GM21381 (cell line): Measurements from ENCODE around the gene AMZ1.
"Not testable (repeated sequence)": the region's sequence is repeated elsewhere in the genome, so short reads cannot be mapped to it uniquely, and the experiment has no call there.

ENCODE experiments used
- ATAC-seq: cut with Tn5 transposase; IDR thresholded peaks from one replicate; pipeline ENCODE4 v1.9.1; 2021; ENCODE audit warnings: mild to moderate bottlenecking, moderate library complexity; ENCODE audit not compliant: unreplicated experiment

The AMZ1 gene

DNA sequence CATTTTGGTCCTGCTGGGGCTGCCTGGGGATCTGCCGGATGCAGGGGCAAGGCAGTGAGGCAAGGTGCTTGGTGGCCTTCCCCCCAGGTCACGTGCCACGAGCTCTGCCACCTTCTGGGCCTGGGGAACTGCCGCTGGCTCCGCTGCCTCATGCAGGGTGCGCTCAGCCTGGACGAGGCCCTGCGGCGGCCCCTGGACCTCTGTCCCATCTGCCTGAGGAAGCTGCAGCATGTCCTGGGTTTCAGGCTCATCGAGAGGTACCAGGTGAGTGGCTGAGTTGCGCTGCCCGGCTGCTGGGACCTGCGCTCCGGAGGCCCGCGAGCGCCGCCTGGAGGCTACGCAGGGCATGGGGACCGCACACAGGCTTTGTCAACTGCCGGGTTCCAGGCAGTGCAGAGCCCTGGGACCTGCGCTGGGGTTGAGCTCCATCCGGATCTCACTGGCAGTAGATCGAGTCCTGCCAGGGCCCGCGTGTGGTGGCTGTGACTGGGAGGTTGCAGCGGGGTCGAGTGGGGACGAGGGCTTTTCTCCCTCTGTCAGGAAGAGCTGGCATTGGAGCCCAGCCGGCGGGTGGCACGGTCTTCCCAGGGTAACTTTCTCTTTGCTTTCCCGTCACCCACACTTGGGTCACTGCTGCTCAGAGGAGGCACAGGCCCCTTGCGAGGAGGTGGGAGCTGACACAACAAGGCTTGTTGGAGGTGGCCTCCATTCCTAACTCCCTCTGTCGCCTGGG, 21.7 kb downstream of the AMZ1 start:
- peak; percentile 76 for ATAC-seq

DNA sequence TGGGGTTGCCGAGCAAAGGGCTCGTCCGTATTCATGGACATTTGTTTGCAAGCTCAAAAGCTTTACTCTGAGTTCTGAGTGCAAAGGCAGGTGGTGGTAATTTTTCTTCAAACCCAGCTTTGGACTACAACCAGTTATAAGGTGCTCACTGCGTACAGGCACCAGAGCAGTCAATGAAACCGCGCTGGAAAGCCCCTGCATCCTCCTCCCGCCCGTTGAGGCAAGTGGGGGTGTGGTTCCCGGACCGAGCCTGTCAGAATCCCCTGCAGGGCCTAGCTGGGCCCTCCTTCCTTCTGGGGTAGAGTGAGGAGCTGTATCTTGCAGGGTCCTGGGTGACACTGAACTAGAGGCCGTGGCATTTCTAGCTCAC, 22.3 kb downstream of the AMZ1 start:
- ATAC-seq, result peak; percentile 42

DNA sequence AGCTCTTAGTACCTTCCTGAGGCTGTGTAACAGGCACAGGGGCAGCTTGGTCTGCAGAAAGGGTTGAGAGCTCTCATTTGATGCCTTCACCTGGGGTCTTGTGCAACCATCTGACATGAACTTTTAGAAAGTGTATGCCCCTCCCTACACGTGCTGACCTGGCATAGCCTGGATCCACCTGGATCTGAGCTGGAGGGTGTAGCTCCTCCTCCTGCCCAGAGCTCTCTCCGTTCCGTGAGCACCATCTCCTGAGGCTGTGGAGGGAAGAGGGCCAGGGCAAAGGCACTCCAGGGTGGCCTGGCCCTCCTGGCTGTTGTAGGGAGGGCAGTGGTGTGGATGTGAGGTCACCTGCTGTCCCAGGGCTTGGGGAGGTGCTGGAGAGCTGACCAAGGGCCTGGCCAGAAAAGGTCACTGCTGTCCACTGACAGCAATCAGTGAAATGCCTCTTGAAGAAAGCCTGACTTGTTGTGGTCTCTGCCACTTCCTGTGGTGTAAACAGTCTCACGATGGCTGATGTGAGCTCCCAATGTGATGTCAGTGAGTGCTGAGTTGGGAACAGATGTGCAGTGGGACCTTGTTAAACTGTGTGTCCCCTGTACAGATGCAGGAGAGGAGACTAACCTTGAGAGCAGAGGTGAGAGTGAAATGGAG, 23.0 kb downstream of the AMZ1 start:
- peak; percentile 37 for ATAC-seq

DNA sequence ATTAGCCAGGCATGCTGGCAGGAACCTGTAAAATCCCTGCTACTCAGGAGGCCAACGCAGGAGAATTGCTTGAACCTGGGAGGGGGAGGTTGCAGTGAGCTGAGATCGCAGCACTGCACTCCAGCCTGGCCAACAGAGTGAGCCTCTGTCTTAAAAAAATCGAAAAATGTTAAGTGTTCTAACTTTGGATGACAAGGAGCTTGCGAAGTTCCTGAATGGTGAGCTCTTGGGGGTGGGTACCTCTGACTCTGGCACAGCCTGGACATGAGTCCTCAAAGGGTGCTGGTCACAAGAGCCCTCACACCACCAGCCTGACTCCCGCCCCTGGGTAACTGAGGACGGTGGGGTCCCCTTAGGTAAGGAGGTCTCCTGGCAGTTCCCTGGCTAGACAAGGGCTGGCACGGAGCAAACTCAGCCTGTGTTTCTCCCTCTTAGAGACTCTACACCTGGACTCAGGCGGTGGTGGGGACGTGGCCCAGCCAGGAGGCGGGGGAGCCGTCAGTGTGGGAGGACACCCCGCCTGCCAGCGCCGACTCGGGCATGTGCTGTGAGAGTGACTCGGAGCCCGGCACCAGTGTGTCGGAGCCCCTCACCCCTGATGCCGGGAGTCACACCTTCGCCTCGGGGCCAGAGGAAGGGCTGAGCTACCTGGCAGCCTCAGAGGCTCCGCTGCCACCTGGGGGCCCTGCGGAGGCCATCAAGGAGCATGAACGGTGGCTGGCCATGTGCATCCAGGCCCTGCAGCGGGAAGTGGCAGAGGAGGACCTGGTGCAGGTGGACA, 24.1 kb downstream of the AMZ1 start:
- no peak for ATAC-seq

DNA sequence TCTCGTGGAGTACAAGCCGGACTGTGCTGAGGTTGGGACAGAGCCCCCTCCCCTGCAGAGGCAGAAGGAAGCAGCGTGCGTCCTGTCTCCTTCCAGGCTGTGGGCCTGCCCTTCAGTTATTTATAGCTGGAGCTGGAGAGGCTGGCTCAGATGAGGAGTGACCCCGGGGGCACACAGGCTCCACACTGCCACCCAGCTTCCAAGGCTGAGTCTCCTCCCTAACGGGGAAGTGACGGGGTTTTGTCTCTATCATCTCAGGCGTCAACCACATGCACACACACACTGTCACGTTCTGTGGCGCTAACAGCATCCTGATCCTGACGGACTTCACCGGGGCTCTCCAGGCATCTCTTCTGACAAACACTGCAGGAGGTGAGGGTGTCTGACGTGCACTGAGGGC, 25.4 kb downstream of the AMZ1 start:
- ATAC-seq, result no peak

DNA sequence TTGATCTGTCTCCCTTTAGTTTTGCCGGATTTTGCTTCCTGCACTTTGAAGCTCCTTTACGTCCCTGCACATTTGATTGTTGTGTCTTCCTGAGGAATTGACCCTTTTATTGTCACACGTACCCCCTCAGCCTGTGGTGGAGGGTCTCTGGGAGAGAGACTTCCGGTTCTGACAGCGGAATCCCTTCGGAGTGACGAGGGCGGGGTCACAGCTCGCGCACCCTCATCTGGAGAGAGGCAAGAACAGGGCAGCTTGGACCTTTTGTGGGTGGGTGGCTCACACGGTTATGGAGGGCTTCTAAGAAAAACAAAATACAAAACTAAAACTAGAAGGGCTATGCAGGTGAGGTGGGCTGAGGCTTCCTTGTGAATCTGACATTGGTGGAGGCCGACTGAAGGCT, 26.0 kb downstream of the AMZ1 start:
- ATAC-seq, result no peak

DNA sequence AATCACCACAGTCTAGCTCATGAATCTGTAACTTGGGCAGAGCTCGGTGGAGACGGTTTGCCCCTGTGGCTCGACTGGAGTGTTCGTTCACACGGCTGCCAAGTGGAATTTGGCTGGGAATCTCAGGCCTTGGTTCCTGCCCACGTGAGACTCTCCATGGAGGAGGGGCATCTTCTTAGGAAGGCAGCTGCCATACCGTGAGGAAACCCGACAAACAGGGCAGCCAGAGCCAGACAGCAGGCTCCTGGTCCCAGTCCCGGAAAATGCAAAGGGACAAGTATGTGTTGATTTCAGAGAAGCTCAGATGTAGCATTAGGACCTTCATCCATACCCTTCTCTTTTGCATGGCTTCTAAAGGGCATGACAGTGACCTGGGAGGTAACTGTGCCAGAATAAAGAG, 26.6 kb downstream of the AMZ1 start:
- no peak for ATAC-seq

DNA sequence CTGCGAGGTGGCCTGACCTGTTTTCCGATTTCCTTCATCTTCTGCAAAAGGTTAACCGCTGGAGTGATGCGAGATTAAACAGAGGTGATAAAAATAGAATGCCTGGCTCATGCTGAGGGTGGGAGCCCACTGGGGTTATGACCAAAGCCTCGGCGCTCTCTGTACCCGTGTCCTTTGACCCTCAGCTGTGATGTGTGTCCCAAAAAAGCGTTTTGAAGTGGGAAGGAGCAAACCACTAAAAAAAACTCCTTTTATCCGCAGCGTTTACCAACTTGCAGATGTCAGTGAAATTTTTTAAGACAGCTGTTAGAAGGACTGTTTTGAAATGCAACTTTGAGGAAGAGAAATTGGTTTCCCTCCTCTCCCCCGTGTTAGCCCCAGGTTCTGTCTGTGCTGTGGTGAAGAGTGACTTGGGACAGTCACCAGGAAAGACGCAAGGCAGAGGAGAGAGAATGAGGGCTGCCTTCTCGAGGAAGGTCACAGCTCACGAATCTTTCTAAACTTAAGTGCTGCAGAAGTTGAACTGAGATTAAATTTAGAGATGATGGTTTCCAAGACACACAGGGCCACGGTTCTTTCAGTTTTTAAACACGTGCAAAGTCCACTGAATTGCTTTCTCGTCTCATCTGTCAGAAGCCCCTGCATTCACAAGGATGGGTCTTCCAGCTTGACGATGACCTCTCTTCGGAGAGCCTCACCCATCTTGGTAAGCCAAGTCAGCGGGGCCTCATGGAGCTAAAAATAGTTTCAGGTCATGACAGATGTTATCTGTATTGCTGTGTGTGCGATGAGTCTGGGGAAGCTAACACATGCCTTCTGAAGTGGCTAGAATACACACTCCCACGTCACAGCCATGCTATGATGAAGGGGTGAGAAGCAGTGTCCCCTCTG, 27.6 kb downstream of the AMZ1 start:
- no peak for ATAC-seq

DNA sequence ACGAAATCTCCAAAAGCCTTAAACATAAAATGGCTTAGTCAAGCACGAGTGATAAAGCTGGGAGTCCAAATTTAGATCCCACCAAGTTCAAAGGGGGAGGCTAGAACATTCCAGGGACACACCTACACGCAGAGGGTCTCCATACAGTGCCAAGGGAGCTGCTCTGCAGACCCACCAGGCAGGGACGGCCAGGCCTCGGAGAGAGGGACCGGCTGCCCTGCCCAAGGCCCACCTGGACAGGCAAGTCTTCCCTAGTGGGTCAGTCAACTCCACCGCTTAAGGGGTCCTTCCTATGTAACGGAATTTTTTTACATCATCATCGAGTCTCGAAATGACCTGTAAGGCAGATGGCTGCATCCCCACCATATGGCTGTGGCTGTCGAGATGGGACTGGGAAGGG, 28.5 kb downstream of the AMZ1 start:
- no peak for ATAC-seq

DNA sequence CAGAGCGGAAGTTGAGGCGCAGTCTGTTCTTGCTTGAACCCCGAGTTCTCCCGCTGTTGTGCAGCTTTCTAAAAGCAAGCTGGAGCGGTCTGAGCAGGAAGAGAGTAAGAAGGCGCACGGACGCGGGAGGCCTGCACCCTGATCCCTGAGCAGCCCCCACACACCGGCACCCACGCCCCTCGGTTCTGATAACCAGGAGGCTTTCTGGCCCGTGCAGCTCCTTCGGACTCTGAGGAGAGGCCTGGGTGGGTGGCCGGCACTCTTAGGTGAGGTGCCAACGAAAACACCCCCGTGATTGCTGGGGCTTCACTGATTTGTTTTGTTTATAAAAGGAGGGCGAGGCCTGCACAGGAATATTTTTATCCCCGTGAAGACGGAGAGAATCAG, 28.9 kb downstream of the AMZ1 start:
- no peak for ATAC-seq

DNA sequence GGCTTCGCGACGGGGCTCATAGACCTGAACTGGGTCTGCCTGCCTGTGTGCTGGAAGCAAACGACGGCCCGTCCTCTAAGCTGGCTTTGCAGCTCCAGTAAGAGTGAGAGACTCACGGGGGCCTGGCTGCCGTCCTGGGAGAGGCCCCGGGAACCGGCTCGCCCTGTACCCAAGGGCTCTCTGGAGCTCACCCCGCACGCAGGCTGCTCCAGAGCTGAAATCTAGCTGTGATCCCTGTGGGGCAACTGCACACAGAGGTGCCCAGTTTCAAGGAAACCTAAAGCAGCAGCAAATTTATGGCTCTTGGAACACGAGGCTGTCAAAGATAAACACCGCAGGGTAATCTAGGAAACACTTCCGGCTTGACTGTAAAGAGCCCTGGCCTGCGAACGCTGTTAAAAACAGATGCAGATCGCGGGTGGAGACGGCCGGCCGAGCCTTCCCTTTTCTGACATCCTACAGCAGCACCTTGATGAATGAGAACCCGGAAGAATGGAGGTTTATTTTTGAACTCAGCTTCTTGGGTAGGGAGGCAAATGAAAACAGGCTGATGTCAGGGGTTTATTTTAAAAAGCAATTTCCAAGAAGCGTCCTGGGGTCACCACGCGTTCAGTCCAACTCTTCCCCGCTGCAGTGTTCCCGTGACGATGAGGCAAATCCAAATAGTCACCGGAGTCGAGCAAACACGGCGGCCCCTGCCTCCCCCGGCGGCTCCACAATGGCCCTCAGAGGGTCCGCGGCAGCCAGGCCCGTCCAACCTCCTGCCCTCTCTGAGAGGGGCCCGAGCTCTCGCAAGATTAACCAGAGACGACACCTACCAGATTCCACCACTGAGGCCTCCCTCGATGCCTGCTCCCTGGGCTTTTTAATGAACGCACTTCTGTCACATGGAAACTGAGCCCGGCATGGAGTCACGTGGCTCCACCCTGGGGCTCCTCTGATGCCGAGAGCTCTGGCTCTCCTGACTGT, 29.6 kb downstream of the AMZ1 start:
- ATAC-seq, result no peak

DNA sequence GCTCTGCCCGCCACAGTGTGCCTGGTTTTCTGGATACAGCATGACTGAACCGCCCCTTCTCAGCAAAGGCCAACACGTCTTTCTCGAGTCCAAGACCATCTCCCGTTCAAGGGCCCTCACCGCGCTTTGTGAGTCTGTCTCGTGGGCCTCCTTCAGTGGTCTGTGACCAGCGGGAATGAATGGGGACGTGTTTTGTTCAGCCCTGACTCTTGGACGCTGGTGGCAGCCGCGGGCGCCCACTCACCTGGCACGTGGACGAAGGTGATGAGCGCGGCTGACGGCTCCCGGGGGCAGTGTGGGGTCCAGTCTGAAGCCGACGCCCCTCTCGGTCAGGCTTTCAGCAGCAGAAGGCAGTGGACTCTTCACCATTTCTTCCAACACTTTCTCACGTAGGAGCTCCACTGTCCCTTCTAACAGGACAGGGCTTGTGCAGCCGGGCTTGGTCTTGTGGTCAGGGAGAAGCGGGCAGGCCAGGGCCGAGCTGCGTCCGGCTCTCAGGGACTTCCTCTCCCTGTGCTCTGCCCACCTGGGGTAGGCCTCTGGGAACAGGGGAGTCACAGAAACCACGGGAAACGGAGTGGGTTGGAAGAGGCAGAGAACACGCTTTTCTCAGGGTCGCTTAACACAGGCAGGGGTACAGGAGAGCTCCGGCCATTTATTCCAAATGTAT, 30.4 kb downstream of the AMZ1 start:
- no peak for ATAC-seq

DNA sequence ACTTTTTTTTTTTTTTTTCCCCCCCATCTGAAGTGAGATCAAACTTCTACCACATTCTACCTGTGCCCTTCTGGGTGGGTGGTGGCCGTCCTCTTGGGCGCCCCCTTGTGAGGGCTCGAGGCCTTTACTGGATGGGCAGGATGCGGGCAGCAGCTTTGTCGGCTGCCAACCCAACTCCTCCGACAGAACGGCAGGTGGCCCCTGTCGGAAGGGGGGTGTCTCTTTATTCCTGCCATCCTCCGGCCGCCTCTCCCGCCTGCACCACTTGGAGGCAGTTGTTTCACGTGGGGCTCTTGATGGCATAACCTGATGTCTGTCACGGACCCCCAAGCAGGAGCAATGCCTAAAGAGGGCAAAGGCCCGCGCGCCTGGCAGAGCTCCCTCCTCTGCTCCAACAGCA, 31.0 kb downstream of the AMZ1 start:
- no peak for ATAC-seq

DNA sequence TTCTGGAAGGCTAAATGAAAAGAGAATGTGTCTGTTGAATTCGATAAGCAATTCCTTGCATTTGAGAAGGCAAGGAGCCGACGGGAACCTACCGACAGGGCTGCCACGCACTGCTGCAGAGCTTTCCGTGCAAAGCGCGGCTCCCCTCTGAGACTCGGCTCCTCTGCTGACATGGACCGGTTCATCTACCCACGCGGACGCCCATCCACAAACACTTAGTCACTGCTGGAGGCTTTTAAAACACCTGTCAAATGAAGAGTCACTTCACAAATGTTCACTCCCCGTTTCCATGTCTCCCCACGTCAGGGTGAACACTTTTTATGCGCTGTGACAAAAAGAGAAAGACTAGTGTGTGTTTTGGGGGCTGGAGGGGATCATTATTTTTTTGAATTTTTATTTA, 32.0 kb downstream of the AMZ1 start:
- ATAC-seq, result no peak

DNA sequence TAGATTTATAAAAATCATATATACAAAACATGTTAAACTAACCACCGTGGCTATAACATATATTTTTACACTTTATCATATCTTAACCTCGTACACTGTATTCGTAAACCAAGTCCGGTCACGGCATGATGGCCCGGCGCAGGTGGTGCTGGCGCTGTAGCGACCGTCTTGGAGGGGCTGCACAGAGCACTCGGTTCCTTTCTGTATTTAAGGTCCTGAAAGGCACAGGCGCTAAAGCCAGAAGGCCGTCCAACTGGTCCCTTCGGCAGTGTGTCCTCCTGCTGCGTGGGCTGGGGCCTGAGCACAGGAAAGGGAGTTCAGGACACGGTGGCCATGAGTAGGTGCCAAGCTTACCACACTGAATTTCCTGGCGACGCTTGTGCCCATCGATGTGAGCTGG, 33.8 kb downstream of the AMZ1 start:
- no peak for ATAC-seq

DNA sequence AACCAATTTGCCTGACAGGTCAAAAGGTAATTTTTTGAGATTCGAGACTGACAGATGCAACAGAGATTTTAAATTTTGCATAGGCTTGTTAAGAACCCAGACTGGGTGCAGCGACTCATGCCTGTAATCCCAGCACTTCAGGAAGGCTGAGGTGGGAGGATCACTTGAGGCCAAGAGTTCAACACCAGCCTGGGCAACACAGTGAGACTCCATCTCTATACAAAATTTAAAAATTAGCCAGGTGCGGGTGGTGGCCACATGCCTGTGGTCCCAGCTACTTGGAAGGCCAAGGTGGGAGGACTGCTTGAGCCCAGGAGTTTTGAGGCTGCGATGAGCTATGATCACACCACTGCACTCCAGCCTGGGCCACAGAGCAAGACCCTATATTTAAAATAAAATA, 34.6 kb downstream of the AMZ1 start:
- no peak for ATAC-seq

DNA sequence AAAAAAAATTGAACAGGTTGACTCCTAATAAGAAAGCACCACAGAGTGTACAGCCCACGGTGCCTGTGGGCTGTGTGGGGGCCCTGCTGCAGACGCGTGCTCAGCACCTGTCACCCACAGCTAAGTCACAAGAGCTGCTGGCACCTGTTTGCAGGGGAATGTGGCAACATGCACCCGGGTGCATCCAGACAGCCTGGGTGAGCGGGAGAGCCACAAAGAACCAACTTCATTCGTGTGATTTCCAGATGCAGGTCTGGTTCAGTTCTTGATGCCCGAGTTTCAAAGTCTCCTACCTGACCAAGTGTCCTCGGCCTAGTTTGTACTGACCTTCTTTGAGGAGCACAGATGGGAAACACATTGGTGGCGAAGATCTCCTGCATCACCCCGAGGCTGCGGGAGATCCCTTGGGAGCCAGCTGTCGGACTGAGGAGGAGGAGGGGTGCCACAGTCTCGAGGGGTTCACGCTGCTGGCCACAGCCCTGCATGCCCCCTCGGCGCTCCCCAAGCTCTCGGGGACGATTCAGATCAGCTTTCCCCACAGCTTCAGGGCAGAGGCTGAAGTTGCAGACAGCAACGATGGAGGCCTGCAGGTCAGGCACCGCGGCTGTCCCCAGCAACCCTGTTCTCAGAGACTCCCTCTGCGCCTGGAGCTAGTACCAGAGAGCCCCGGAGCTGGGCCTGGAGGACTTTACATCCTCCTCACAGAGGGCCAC, 35.3 kb downstream of the AMZ1 start:
- no peak for ATAC-seq

DNA sequence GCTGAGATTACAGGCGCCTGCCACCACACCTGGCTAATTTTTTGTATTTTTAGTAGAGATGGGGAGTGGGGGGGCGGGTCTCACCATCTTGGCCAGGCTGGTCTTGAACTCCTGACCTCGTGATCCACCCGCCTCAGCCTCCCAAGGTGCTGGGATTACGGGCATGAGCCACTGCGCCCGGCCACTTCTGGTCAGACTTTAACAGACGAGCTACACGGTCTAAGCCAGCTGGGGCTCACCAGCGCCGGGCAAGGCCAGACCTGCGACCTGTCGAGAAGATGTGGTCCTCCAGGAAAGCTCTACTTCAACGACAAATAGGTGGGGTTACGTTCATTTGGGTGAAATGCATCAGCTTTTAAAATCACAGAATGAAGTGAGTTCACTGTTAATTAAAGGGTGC, 36.0 kb downstream of the AMZ1 start:
- not testable (repeated sequence) for ATAC-seq
